GM18907 (cell line): ENCODE measurements around the gene CAMK1D.

Experiments used
- ATAC-seq: cut with Tn5 transposase; IDR thresholded peaks from one replicate; pipeline ENCODE4 v1.9.1; 2021; ENCODE audit warnings: mild to moderate bottlenecking, moderate library complexity; ENCODE audit not compliant: unreplicated experiment

The CAMK1D gene

DNA sequence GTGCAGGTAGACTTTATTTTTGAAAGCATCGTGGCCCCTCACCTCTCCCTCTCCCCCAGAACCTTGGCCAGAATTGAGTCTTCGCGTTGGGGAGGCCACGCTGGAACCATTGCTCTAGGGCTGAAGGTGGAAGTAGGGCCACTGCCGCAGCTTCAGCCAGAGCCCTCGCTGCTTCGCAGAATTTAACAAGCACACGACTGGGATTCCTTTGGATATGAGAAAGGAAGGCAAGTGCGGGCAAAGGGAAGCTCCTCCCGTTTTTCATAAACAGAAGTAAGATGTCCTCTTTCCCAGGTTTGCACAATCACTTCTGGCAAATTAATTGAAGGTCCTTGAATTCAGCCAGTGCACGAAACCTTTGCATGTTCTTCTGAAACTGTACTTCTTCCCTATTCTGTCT lies 484.1 kb downstream of the CAMK1D start:
- ATAC-seq, result no peak

DNA sequence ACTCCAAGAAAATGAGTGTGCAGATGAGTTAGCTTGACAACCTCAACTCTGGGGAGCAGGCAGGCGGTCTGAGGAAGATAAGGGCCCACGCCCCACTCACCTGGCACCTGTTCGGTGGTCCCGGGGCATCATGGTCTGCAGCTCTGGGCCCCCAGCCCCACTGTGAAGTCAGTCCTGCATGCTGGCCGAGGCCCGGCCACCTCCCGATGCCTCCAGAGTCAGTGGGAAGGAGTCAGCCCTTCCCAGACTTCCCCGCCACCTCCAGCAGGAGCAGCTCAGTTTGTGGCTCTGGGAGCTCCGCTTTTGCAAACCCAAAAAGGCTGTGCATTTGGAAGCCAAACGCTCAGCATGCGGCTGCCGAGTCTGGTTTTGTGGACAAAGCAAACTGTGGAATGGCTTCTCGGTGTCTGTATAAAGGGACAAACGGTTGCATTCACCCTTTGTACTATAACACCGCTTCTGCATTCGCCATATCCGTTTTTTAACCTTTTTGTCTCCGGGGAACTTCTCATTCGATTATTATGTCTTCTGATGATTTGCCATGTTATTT lies 484.8 kb downstream of the CAMK1D start:
- ATAC-seq, result no peak

DNA sequence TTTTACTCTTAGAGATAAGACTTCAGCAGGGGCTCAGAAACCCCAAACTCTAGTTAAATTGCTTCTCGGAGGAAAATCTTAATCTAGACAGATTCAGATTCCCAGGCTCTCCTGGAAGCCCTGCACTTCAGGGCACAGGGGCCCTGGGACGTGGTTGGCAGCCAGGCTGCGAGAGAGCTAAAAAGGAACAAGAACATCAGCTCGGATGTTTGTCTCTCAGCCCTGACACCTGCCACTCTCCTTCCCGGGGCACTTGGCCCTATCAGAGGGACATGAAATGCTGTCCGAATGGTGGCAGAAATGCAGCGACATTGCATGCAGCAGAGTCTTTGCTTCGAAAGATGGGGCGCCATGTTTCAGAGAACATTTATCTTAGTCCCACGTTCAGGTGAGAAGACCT lies 485.4 kb downstream of the CAMK1D start:
- no peak for ATAC-seq

DNA sequence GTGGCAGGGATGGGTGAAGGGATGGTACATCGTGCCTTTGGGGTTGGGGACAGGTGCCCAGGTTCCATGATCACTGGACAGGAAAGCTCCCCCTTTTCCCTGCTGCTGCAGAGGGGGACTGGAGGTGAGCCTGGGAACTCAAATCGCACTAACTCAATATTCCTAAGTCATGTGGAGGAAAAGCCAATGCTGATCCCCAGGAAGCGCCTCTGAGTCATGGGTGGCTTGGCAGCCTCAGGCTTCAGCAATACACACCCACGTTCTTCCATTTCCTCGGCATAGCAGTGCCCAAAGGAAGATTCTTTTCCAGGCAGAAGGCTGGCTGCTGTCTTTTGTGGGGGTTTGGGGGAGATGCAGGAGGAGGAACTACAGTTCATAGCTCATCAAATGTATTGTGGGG lies 486.4 kb downstream of the CAMK1D start:
- ATAC-seq, result no peak

DNA sequence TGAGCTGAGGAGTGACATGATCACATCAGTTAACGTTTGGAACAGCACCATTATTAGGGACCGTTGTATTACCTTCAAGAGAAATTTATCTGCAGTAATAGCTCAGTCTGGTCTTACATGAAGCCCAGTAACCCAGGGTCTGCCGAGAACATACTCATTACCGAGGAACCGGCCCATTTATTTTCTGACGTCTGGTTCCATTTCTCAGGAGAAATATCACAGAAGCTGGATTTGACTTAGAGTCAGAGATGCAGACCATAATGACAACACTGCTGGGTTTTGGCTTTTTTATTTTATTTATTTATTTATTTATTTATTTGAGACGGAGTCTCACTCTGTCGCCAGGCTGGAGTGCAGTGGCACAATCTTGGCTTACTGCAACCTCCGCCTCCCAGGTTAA lies 489.0 kb downstream of the CAMK1D start:
- no peak for ATAC-seq

DNA sequence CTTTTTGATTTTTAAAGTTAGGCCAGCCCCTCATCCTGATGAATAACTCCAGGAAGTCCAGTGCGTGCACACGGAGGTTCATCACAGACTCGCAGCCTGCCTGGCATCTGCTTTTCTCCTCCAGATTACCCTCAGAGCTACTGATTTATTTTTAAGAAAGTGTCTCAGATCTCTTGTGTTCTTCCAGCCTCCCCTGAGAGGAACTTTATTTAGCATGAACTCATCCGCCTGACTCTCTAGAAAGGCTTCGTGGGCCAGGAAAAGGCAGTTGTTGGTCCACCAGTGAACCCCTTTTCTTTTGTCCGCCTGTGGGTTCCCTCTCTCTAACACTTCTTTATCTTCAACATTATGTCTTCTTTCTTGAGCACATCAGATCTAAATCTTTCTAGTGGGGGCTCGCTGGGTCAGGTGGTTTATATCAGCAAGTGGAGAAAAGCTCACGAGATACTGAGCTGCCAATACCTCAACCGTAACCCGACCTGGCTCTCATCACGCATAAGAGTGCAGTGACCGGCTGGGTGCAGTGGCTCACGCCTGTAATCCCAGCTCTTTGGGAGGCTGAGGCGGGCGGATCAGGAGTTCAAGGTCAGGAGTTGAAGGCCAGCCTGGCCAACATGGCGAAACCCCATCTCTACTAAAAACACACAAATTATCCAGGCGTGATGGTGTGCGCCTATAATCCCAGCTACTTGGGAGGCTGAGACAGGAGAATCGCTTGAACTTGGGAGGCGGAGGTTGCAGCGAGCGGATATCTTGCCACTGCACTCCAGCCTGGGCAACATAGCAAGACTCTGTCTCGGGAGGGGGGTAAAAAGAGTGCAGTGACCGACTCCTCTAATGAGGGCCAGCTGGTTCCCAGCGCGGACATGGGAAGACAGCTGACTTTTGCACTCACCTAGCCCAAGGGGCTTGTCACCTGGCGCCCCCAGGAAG lies 489.9 kb downstream of the CAMK1D start:
- no peak for ATAC-seq

DNA sequence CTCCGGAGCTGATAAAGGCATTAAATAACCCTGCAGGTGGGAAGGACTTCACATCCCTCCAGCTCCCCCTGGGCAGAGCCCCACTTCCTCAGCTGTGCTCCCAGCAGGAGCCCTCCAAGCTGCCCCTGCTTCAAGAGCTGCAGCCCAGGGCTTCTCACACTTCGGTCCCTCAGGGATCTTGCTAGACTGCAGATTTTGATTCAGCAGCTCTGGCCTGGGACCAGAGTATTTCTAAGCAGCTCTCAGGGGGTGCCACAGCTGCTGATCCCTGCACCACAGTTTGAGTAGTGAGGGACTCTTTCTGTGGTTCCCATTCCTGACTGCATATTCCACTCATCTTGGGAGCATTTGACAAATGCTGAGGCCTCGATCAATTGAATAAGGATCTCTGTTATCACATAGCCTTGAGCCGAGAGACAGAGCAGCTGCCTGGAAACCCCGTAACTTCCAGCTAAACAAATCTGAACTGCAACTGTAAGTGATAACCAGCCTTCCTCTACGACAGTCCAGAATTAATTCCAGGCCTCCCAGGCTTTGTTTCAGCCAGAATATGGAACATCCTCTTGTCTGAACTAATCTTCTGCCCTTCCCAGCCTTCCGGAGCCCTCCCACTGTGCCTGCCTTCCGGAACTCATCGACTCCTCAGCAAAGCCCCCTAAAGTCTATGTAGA lies 490.7 kb downstream of the CAMK1D start:
- ATAC-seq, result no peak

DNA sequence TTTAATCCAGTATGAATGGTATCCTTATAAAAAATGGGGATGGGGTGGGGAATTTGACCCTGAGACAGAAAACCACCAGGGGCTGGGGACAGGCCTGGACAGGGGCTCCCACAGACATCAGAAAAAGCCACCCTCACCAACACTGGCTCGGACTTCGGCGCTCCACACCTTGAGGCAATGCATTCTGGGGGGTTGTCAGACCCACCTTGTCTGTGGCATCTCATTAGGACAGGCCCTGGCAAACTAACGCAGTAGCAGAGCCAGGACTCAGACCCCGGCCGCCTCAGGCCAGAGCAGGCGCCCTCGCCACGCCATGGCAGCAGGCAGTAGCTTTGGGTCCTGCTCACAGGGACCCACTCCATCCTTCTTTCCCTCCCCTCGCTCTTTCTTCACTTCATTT lies 492.1 kb downstream of the CAMK1D start:
- no peak for ATAC-seq

DNA sequence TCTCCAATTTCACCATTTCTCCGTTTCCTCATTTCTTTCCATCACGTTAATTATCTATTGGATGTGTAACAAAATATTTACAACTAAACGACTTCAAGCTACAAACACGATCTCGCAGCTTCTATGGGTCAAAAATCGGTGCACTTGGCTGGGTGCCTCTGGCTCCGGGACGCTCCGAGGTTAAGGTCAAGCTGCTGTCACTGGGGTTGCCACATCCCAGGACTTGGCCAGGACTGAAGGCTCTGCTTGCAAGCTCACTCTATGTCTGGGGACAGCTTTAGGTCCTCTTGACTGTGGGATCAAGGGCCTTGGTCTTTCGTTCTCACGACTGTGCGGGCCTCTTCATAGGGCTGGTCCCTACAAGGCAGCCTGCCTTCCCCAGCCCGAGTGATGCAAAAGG lies 492.5 kb downstream of the CAMK1D start:
- no peak for ATAC-seq

DNA sequence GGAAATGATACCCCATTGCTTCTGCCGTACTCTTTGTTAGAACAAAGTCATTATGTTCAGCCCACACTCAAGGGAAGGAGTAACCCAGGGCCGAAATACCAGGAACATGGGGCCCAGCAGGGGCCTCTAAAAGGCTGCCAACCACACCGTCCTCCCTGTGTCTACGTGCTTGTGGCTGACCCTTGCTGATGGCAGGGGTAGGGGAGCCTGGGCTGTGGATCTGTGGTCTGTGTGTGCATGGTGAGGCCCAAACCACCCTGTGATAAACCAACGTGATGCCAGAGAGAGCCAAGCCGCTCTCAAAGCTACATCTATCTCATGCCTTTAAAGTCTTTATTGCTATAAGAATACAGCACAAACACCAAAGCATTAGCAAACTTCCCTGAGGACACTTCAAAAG lies 493.0 kb downstream of the CAMK1D start:
- ATAC-seq, result no peak

DNA sequence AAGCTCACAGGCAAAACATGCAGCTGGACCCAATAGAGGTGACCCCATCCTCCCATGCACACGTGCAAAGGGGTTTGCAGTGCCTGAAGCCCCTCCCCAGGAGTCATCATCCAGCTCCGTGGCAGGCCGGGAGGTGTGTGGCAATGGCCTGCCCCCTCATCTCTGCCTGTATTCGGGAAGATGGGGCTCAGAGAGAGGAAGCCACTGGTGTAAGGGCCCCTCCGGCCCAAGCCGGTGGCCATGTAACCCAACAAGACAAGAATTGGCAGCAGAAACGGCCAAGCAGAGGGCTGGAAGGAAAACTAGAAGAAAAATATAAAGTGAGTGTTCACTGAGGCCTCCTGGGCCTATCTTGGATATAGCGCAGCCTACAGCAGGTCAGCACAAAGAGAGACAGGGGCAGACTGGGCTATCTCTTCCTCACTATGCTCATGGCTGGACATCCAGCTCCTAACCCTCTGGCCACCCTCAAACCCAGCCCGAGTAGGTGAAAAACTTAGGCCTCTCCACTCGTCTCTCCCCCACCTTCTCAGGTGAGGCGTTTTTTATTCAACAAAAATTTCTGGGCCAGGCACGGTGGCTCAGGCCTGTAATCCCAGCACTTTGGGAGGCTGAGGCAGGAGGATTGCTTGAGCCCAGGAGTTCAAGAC lies 494.1 kb downstream of the CAMK1D start:
- no peak for ATAC-seq

DNA sequence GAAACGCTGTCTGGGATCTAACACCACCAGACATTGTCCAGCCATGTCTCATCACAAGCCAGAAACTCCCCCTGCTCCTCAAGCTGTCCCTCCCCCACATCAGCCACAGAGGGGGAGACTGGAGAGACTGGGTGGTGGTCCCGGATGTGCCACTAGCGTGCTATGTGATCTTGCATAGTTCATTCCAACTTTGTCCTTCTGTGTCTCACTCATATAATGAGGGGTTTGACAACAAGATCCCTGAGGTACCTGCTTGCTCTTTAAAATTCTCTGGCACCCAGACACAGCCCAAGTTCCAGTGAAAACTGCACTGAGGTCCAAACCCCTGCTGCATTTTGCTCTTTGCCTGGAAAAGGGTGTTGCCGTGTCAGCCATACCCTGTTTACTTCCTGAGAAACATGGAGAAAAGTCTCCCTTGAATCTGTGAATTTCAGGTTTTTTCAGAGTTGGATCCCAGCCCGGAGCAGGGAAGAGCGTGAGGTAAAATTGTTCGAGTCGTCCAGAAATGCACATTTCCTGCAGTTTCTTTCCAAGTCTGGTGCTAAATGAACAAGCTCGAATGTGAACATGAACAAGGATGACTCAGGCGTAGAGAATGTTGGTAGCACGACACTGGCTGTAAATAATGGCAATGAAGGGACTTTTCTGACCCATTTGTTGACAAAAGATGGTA lies 495.6 kb downstream of the CAMK1D start:
- no peak for ATAC-seq

DNA sequence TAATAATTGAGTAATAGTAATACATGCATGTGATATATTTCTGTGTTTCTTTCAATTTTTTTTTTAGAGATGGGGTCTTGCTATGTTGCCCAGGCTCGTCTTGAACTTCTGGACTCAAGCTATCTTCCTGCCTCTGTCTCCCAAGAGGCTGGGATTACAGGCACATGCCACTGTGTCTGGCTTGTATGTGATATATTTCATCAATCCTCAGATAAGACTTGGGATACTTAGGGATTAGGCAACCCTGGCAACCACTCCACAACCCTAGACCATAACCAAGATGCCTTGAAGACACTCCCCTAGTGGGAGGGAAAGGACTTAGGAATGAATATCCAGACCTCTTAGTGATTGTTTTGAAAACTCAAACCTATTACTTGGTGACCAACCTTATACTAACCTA lies 497.4 kb downstream of the CAMK1D start:
- ATAC-seq, result no peak

DNA sequence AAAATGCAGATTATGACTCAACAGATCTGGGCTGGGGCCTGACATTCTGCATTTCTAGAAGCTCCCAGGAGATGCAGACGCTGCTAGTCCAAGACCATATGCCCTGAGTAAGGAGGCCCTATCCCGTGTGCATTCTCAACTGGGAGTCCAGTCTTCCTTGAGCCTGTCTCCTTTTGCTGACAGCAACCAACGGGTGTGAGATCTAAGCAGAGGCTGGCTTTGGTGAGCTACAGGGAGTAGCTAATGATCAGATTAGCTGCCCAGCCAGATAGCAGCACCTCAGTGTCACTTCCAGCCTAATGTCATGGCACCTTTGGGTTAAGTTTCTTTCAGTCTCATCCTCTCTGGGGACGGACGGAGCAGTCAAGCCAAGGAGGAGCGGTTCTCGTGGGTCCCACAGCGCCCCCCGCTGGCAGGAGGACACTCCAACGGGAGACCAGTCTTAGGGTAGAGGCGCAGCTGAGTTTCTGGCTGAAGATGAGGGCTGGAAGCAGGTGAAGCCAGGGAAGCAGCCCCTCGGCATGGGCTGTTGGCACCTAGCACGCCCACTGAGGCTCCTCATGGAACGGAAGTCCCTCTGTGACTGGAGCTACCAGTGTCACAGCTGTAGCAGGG lies 498.1 kb downstream of the CAMK1D start:
- no peak for ATAC-seq

DNA sequence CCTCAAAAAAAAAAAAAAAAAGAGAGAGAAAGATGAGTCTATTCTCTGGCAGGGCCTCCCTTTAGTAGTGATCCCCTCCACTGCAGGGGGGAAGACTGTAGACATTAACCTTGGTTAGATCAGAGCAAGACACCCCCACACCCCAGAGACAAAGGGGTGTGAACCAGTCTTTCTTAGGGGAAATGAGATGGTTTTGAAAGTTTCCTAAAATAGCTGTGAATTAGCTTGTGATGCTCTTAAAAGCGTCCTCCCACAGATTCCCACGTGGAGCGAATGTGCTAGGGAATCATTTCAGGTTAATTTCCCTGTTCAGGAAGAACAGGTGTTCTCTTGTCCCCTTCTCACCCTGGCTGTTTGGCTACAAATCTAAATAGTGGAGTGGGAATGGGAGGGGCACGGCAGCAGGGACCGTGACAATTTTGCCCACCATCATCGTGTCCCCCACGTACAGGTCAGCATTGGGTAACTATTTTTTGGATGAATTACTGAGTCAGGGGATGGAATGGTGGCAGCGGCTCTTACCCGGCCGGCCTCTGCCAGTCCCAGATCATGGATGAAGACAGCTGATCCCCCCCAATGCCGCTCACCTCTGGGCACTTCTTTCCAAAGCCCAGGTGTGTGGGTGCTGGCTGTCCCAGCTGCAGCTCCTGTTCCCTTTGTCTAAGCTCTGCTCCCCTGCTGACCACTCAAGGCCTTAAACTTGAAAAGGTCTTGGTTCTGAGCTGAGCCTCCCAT lies 499.3 kb downstream of the CAMK1D start:
- no peak for ATAC-seq

DNA sequence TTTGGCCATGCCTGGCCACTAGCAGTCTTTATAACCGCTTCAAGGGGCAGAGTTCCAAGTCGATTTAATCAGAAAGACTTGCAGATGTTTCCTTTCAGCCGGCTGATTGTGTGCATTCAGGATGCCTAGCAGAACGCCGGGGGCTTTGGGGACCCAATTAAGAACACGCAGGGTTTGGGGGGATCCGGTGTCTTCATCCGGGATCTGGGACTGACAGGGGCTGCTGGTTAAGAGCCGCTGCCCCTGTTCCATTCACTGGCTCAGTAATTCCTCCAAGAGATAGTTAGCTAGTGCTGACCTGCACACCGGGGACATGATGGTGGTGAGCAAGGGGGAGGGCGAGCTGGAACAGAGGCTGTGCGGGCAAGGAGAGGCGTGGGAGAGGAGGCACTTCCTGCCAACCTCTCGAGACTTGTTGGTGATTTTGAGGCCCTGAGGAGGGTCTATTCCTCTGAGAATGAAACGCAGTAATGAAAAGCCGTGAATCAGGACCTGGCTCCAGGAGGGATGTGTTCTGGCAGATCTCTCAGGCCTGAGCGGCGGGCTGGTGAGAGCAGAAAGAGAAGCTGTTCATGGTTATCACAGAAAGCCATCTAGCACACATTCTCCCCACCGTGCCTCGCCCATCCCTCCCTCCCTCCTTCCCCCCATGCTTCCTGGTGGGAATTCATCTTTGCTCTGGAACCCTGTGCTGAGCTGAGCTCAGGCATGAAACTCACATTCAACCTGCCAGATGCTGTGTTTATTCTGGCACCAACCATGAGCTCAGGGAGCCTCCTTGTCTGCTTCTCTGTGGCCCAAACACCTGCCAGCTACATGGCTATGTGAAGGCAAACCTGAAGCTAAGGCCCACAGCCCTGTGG lies 500.2 kb downstream of the CAMK1D start:
- ATAC-seq, result no peak

DNA sequence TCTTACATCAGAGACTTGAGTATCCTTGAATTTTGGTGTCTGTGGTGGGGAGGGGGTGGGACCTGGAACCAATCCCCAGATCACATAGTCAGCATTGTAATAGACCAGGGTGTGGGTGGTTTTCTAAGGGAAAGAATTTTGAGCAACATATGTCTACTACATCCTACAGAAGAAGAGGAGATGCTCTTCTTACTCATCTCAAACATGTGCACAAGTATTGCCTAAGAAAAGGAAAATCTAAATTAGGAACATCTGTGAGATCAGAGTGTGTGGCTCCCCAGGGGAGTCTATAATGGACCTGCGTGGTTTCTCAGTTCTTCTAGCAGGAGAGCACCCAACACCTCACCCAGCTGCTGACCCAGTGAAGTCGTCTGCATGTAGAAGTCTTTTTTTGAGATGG lies 503.3 kb downstream of the CAMK1D start:
- ATAC-seq, result no peak

DNA sequence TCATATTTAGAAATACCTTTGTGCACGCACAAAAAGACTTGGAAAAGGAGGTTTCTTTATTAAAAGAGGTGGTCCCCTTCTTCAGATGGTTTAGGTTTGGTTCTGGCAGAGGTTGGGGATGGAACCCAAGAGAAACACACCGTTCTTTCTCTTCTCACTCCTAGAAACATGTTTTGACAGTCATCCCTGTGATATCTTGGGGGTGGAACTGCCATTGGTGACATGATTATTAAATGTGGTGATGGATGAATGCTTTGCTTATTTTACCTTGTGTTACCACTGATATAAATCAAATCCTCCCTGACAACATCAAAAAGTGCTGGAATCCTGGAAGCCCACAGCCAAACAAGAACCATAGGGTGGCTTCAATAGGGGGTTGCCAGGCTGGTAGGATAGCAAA lies 505.6 kb downstream of the CAMK1D start:
- no peak for ATAC-seq

DNA sequence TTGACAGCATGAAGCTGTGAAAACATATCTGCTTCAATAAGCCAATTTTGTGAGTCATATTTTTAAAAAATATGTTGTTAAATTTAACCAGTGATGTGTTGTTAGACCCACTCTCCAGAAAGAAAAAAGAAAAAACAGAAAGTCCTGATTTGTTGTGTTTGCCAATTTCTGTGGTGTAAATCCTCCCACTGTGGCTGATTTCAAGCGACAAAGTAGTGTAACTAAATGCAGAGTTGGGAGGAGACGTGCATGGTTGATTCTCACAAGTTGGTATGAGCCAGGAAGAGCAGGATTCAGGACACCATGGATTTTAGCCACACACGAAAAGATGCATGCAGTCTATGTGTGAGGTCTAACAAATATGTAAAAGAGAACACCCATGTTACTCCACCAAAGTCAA lies 513.1 kb downstream of the CAMK1D start:
- no peak for ATAC-seq
